Measurements from ENCODE around the gene IGFBP6.
"Not testable (repeated sequence)": the region's sequence is repeated elsewhere in the genome, so short reads cannot be mapped to it uniquely, and the experiment has no call there.

IGFBP6 gene

GRCh38 chr12:53093777-53094393 lies 3.6 kb upstream of the IGFBP6 start:
- Histone ChIP-seq H3K4me2 (ENCODE audit: low read length) (no peak overlapping the region), H3K9me3 (ENCODE audit: control insufficient read depth, insufficient read depth, low read length) (no peaks in the 10 kb centered on the region), H3F3A (ENCODE audit: control insufficient read depth, insufficient read depth) (peaks cover 8% of the 10 kb centered on the region), H3K4me3 (ENCODE audit: low read length) (no peak overlapping the region), H3K27ac (ENCODE audit: low read depth, low read length) (no peak overlapping the region), H3K36me3 (ENCODE audit: control insufficient read depth, low read length) (no peaks in the 10 kb centered on the region), H3K27me3 (ENCODE audit: control insufficient read depth, low read length) (peaks cover 38% of the 10 kb centered on the region), H3K79me2 (ENCODE audit: control insufficient read depth, low read length) (no peaks in the 10 kb centered on the region), H3K4me1 (ENCODE audit: control insufficient read depth, low read length) (peaks cover 22% of the 10 kb centered on the region), H3K9me2 (replicated peaks; ENCODE audit: control insufficient read depth, low read length) (no peaks in the 10 kb centered on the region), H4K20me1 (ENCODE audit: control insufficient read depth, insufficient read depth, low read depth, low read length) (no peaks in the 10 kb centered on the region)
- TF ChIP-seq, protein P1, sequence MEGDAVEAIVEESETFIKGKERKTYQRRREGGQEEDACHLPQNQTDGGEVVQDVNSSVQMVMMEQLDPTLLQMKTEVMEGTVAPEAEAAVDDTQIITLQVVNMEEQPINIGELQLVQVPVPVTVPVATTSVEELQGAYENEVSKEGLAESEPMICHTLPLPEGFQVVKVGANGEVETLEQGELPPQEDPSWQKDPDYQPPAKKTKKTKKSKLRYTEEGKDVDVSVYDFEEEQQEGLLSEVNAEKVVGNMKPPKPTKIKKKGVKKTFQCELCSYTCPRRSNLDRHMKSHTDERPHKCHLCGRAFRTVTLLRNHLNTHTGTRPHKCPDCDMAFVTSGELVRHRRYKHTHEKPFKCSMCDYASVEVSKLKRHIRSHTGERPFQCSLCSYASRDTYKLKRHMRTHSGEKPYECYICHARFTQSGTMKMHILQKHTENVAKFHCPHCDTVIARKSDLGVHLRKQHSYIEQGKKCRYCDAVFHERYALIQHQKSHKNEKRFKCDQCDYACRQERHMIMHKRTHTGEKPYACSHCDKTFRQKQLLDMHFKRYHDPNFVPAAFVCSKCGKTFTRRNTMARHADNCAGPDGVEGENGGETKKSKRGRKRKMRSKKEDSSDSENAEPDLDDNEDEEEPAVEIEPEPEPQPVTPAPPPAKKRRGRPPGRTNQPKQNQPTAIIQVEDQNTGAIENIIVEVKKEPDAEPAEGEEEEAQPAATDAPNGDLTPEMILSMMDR (IDR thresholded peaks at IDR 0.05; ENCODE audit: low read depth, low read length, poor library complexity, severe bottlenecking): no peak
- TF ChIP-seq EZH2phosphoT487 (IDR thresholded peaks at IDR 0.05; ENCODE audit: borderline replicate concordance, low read length): no peak

- Histone ChIP-seq H3K4me2 (ENCODE audit: low read length) (no peak overlapping the region), H3K27ac (ENCODE audit: low read depth, low read length) (no peak overlapping the region), H4K20me1 (ENCODE audit: control insufficient read depth, insufficient read depth, low read depth, low read length) (no peaks in the 10 kb centered on the region), H3K9me3 (ENCODE audit: control insufficient read depth, insufficient read depth, low read length) (no peaks in the 10 kb centered on the region), H3K36me3 (ENCODE audit: control insufficient read depth, low read length) (no peaks in the 10 kb centered on the region), H3K4me3 (ENCODE audit: low read length) (no peak overlapping the region), H3F3A (ENCODE audit: control insufficient read depth, insufficient read depth) (peaks cover 9% of the 10 kb centered on the region), H3K27me3 (ENCODE audit: control insufficient read depth, low read length) (peaks cover 38% of the 10 kb centered on the region), H3K79me2 (ENCODE audit: control insufficient read depth, low read length) (no peaks in the 10 kb centered on the region), H3K9me2 (replicated peaks; ENCODE audit: control insufficient read depth, low read length) (no peaks in the 10 kb centered on the region), H3K4me1 (ENCODE audit: control insufficient read depth, low read length) (peaks cover 27% of the 10 kb centered on the region)
- TF ChIP-seq, protein P1 (IDR thresholded peaks at IDR 0.05; ENCODE audit: low read depth, low read length, poor library complexity, severe bottlenecking): no peak
- TF ChIP-seq EZH2phosphoT487 (IDR thresholded peaks at IDR 0.05; ENCODE audit: borderline replicate concordance, low read length): no peak
These were observed 3.1 kb upstream of the IGFBP6 start for GRCh38 chr12:53094394-53094787.

DNA sequence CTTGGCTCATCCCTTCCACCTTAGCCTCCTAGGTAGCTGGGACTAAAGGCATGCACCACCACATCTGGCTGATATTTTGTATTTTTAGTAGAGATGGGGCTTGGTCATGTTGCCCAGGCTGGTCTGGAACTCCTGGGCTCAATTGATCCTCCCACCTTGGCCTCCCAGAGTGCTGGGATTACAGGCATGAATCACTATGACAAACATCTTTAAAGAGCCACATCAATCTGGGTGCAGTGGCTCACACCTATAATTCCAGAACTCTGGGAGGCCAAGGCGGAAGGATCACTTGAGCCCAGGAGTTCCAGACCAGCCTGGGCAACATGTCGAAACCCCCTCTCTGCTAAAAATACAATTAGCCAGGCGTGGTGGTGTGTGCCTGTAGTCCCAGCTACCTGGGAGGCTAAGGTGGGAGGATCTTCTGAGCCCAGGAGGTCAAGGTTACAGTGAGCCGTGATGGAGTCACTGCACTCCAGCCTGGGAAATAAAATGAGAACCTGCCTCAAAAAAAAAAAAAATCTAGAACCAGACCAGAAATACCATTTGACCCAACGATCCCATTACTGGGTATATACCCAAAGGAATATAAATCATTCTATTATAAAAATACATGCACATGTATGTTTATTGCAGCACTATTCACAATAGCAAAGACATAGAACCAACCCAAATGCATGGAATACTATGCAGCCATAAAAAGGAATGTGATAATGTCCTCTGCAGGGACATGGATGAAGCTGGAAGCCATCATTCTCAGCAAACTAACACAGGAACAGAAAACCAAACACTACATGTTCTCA lies 2.5 kb upstream of the IGFBP6 start:
- not testable (repeated sequence) for H3K79me2 ChIP-seq (ENCODE audit: control insufficient read depth, low read length); H3K36me3 ChIP-seq (ENCODE audit: control insufficient read depth, low read length); H3K4me3 ChIP-seq (ENCODE audit: low read length); H3K9me3 ChIP-seq (ENCODE audit: control insufficient read depth, insufficient read depth, low read length); H3K27ac ChIP-seq (ENCODE audit: low read depth, low read length); H3K4me2 ChIP-seq (ENCODE audit: low read length); H4K20me1 ChIP-seq (ENCODE audit: control insufficient read depth, insufficient read depth, low read depth, low read length); H3F3A ChIP-seq (ENCODE audit: control insufficient read depth, insufficient read depth); H3K9me2 ChIP-seq (replicated peaks; ENCODE audit: control insufficient read depth, low read length)
- peaks cover 37% of the 10 kb centered on the region for H3K27me3 ChIP-seq (ENCODE audit: control insufficient read depth, low read length)
- peaks cover 27% of the 10 kb centered on the region for H3K4me1 ChIP-seq (ENCODE audit: control insufficient read depth, low read length)

GRCh38 chr12:53095596-53095895 lies 1.9 kb upstream of the IGFBP6 start:
- not testable (repeated sequence) for H3K4me3 ChIP-seq (ENCODE audit: low read length); H3K9me3 ChIP-seq (ENCODE audit: control insufficient read depth, insufficient read depth, low read length); H3K36me3 ChIP-seq (ENCODE audit: control insufficient read depth, low read length); H3K9me2 ChIP-seq (replicated peaks; ENCODE audit: control insufficient read depth, low read length); H3K4me2 ChIP-seq (ENCODE audit: low read length); H3K79me2 ChIP-seq (ENCODE audit: control insufficient read depth, low read length); H4K20me1 ChIP-seq (ENCODE audit: control insufficient read depth, insufficient read depth, low read depth, low read length); H3K27ac ChIP-seq (ENCODE audit: low read depth, low read length); H3F3A ChIP-seq (ENCODE audit: control insufficient read depth, insufficient read depth)
- Histone ChIP-seq H3K4me1 (ENCODE audit: control insufficient read depth, low read length) (peaks cover 27% of the 10 kb centered on the region), H3K27me3 (ENCODE audit: control insufficient read depth, low read length) (peaks cover 33% of the 10 kb centered on the region)
